Stimulated activated CD4-positive, alpha-beta T cell treated with anti-CD3 and anti-CD28 coated beads, Interleukin-12 subunit alpha, Interleukin-12 subunit beta, amount 100 ng/mL, for 48 hours (primary cell): ENCODE results near the gene PKP1.

Experiments
- DNase-seq, 3 donors: peaks; one replicate each; pipeline ENCODE4 v3.0.0-alpha.2; 2020; ENCODE audit warnings: low read depth in 2 of 3, low spot score in 1 of 3

Gene PKP1

DNA sequence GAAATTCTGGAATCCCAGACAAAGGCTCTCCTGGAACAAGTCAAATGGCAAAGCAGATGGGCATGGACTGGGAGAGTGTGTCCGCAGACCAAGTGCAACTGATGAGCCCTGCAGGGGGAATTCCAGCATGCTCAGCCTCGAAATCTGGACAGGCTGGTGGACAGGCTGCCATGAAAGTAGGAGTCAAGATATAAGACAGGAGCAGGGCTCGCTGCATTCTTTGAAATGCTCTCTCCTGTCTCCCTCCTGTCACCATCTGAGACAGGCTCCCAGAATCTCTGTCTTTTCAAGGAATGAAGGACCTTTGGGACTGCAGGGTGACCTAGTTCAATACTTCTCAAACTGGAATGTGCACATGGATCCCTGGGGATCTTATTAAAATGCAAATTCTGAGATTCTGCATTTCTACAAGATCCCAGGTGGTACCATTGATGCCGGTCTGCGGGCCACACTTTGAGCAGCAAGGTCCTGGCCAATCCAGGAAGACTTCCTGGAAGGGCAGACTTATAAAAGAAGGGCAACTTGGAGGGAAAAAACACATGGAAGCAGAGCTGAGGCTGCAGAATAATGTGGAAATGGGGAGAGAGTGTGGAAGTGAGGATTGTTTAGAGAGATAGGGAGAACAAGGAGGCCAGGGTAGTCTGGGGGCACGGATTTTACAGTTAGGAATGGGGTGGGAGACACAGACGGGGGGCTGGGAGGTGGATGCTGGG is 64.3 kb downstream of the PKP1 start:
- DNase-seq = no peak

DNA sequence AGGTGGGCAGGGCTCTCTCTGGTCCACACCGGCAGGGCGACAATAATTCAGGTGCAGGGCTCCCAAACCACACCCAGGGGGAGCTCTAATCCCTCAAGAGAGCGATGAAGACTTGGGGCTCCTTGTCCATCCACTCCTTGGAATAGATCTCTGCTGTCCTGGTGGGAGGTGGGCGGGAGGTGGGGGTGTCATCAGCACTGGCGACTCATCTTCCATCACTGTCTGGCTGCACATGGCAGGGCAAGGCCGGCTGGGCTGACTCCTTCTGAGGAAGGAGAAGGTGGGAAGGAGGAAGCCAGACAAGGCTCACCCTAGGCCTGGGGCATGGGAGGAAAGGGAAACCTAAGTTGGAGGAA is 64.9 kb downstream of the PKP1 start:
- peak in 1 of 3 donors; percentile 27 for DNase-seq

DNA sequence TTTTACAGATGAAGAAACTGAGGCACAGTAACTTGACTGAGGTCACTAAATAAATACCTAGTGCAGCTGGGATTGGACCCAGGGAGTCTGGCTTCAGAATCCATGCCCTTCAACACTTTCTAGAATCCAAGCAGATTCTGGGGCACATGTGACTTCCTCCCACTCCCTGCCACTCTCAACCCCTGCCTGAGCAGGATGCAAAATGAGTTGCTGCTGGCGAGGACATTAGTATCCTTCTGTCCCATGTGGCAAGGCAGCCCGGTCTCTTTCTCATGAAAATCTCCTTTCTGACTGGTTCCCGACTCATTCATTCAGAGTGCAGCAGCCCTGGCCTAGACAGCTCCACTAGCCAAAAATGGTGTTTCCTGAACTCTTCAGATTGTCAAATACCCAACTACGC is 65.8 kb downstream of the PKP1 start:
- DNase-seq = no peak

DNA sequence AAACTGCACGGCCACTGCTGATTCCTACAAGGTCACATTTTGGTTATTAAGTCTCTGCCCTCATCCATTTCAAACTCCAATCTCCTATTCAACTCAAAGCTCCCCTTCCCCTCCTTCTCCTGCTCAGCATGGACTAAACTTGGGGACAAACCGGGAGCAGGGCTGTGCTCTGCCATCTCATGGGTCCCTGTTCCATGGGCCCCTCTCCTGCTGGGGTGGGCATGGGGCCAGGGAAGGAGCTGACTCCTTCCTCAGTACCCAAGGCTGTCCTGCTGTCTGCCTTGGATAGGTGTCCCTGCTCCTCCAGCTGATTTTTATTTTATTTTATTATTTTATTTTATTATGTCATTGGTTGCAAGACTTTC is 67.0 kb downstream of the PKP1 start:
- DNase-seq = no peak

DNA sequence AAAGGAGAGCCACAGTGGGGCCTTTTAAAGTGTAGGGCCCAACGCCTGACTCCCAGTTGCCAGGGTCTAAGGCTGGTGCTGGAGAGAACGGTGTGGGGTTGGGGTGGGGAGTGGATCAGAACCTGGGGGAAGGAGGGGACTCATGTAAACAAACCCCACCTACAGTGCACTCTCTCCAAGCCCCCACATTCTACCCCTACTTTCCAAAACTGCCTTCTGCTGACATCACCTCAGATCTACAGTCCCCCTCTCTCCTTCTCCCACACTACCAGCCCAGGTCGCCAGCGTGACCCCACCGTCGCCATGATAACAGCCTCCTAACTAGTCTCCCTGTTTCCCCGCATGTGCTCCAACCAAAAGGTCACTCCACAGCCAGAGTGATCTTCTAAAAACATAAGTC is 67.6 kb downstream of the PKP1 start:
- no peak for DNase-seq

DNA sequence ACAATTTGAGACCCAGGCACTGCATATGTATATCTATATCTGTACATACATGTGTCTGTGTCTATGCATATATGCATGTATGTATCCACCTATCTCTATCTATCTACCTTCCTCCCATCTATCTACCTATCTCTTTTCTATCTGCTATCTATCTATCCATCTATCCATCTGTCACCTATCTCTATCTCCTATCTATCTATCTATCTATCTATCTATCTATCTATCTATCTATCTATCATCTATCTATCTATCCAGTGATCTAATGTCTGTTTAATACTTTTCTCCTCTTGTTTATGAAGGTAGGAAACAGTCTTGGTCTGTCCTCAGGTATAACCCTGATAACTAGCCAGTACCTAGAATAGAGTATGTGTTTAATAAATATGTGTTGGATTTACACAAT is 68.3 kb downstream of the PKP1 start:
- DNase-seq = no peak

DNA sequence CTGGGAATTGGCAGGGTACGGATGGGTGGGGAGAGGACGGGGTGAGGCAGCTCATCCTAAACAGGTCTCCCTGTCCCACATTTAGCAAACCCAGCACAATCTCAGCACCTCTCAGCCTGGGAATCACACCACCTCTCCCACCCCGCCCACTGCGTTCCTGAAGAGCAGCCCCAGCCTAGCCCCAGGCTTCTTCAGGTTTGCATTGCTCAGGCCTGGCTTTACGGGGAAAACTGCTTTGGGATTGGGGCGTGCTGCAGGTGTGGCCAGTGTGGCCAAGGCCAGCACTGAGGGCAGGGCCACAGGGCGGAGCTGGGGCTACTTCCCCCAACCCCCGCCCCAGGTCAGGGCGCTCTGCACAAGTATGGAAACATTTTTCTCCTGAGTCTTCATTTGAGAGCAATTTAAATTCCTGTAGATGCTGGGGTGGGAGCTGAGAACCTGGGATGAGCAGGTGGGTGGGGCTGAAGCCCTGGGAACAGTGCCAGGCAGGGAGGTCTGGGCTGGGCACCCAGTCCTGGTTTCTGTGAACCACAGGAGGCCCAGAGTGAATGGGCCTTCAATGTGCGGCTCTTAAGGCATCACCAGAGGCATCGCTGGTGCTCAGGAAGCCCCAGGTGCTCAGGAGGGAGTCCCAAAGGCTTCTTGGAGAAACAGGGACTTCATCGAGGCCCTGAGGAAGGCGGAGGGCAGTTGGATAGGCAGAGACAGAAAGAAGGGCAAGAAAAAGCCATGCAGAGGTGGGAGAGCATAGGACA is 70.1 kb downstream of the PKP1 start:
- no peak for DNase-seq

DNA sequence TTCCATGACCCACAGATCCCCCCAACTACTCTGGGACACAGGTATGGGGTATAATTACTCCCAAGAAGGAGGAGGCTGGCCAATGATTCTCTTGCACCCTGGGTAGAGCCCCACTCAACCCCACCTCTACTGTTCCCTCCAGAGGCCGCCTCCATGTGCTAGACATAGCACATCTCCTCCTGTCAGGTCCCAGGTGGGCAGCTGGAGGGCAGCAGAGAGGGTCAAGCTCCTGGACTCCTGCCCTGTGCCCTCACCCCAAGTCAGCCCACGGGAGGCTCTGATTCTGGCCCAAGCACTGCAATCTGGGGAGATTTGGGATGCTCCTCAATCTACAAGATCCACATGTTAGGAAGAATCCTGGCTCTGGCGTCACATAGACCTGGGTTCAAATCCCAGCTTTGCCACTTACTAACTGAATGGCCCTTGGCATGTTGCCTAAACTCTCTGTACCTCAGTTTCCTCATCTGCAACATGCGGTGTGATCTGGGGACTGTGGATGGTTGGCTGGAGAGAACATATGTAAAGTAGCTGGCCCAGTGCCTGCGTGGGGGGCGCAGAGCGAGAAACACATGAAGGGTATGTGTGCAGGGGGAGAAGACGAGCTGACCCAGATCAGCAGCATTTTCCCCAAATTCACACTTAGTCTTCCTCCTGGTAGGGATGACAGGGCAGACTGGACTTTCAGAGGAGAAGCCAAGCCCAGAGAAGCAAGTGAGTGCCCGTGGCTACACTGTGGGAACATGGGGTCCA is 71.0 kb downstream of the PKP1 start:
- DNase-seq = no peak

DNA sequence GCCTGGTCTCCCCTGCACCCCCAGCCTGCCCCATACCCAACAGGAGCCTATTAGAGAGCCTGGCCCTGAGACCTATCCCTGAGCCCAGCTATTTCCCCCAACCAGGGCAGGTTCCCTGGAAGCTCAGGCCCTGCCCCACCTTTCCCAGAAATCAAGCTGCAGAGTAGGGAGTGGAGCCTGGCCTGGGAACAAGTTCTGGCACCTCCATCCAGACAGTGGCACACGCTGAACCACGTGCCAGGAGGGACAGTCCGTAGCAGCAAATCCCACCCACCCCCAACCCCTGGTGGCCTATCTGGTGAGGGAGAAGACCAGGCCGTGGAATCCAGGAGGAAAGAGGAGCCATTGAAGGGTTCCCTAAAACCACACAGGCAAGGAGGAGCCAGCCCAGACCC is 71.6 kb downstream of the PKP1 start:
- DNase-seq = no peak

DNA sequence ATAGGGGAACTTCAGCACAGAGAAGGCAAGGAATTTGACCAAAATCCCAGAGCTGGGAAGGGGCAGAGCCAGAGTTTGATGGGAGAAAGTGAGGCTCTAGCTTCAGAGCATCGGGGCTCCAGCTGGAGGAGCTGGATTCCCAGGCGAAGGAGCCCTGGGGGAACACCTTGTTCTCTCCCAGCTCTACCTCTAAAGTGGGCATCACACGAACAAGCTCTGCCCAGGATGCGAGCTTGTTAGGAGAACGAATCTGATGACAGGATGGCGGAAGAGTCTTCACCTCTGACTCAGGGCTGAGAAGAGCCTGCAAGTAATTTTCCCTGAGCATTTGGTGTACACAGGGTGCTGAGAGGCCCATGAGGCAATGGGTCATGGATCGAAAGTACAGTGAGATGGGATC is 72.2 kb downstream of the PKP1 start:
- DNase-seq = no peak

DNA sequence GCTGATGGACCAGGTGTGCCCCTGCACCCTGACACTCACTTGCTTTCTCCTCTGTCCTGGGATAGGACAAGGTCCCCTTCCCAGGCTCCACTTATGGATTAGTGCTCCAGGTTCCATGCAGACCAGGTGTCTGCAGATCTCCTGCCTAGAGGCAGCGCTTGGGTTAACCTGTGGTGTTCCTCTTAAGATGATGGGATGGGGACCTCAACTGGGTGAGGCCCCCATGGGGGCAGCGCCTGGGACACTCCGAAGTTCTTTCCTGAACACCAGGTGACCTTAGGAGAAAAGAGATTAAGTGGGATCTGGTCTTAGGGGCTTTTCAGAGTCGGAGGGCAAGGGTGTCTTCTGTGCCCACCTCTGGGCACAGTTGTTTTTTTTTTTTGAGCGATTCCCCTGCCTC is 72.9 kb downstream of the PKP1 start:
- no peak for DNase-seq

DNA sequence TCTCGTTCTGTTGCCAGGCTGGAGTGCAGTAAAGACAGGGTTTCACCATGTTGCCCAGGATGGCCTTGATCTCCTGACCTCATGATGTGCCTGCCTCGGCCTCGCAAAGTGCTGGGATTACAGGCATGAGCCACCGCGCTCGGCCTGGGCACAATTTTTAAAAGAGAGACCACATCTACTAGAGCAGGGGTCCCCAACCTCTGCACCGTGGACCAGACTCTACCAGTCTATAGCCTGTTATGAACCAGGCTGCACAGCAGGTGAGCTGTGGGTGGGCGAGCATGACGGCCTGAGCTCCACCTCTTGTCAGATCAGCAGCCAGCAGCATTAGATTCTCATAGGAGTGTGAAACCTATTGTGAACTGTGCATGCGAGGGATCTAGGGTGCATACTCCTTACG is 73.4 kb downstream of the PKP1 start:
- DNase-seq = no peak

DNA sequence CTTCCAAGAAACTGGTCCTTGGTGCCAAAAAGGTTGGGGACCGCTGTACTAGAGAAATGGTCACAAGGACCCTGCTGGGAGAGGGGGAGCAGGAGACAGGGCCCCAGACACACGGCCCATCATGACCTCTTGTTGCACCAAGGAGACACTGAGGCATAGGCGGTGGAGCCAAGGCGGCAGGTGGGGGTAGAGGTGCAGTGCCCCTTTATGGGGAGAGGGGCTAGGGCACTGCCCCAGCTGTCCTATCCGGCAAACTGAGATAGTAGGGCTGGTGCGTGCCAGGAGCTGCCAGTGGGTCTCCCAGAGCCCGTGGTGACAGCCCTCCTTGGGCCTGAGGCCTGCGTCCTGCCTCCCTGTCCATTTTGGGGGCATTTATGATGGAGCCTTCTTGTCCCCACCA is 73.9 kb downstream of the PKP1 start:
- DNase-seq = no peak

DNA sequence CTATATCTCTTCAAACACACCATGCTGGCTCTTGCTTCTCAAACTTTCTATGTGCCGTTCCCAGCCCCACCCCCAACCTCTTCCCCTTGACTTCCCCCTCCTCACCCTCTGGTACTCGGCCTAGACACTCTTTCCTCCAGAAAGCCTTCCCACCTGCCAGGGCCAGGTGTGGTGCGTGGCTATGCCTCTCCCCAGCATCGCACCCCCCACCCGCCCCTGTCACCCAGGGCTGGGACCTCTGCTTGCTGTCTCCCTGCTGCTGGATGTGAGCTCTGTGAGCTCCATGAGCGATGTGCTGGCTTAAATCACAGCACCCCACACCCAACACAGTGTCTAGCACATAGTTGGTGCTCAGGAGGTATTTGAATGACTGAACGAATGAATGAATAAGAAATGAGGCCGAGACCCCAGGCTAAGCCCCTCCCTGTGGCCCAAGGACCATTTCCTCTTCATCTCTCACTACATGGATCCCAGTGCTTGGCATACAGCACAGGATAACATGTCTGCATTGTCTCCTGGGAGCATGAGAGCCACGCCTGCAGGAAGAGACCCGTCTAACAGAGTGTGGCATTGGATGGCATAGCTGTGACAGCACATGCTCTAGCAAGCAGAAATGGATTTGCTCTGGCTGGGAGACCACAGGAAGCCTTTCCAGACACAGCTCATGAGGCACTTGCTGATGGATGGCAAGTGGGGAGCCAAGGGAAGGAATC is 74.5 kb downstream of the PKP1 start:
- no peak for DNase-seq

DNA sequence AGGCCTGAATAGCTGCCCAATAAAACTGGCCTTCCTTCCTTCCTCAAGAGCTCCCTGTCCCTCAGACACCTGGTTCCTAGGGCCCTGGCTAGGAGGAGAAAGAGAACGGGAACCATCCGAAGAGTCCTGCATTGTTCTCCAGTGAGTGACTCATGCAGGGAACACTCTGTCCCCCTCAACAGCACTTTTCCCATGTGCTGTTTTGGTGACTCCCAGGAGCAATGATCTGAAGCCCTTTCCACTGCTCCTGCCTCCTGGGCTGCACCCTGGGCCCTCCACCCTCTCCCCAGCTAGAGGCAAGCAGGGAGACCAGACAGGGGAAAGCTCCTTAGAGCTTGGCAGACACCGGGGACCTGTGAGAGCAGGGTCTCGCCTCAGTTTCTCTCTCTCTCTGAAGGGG is 75.3 kb downstream of the PKP1 start:
- no peak for DNase-seq

DNA sequence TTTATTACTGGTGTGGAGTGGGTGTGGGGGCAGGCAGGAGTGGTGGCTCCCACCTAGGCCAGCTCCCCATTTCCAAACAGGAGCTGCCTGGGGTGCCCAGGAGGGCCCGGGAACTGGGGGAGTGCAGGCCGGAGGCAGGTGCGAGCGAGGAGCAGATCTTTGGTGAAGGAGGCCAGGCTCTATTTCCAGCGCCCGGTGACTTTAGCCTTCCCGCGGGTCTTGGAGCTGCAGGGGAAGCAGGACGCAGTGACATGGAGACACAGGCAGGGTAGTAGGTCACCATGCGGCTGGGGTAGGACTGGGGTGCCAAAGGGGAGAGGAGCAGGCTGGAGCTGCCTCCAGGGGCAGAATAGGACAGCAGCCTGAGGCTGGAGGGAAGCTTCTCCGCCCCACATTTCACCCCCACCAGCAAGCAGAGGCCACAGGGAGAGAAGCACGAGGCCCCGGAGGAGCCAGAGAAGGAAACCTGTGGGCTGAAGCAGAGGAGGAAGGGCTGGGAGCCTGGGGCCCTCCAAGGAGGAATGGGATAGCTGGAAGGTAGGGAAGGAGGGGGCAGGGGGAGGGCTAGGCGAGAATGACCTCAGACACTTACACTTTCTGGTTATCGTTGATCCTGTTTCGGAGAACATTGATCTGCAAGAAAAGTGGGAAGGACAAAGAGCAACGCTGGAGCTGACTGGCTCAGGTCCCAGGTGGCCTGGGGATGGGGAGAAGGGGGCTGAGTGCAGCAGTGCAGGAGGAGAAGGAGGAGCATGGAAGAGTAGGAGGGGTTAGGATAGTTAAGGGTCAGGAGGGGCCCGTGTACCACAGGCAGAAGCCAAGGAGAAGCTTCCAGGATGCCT is 75.9 kb downstream of the PKP1 start:
- DNase-seq = no peak

DNA sequence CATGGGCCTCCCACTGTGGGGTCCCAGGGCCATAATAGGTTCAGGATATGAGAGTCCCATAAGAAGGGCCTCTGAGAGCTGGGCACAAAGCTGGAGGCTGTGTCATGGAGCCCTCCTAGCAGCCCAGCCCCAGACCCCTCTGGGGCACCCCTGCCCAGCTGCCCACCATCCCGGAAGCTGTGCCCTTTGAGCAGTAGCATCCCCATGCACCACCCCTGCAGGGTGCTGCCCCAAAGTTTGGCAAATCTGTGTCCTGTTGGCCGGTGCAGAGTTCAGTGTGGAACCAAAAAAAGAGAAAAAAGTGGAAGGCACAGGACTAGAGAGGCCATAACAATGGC is 76.5 kb downstream of the PKP1 start:
- no peak for DNase-seq

DNA sequence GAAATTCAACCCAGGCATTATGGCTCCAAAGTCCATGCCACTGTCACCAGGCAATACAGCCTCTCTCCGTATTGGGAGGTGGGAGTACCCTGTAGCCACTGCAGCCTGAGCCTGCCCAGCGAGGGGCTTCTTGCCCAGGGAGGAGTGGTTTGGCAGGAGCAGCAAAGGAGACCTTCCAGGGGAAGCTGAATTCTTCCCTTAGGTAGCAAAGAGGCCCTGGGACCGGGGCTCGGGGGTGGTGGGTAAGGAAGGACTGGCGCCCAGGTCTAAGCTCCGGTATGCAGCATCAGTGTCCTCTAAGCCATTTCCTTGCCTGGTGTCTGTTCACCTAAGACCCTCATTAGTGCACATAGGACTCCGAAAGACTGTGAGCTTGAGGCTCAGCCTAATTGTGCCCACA is 77.2 kb downstream of the PKP1 start:
- DNase-seq = no peak

DNA sequence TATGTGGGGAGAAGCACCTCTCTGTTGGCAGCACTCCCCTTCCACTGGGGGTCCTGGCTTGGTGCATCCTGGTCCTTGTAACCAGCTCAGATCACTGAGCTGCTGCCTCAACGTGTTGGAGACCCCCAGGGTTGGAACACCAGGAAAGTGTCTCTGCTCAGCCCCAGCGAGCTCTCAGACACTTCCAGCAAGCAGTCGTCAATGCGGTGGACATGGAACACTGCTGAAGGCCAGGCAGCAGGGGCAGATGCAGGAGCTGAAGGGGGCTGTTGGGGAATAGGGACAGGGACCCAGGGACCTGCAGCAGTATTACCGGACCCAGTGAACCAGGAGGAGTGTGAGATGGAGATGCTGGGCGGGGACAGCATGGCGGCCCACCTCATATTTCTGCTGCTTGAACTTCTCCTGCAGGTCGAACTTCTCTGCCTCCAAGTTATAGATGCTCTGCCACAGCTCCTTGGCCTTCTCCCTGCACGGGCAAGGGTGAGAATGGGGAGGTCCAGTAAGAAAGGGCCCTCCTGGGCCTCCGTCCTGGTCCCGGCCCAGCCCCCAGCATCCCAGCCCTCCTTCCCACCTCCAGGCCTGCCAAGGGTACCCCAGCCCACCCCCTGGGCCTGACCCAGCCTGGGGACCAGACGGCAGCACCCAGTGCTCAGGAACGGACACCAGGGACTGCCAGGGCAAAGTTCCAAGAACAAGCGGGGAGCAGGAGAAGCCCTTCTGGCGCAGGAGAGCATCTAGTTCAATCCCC is 77.8 kb downstream of the PKP1 start:
- DNase-seq = no peak
